ENCODE data around the gene EFNA5.

DNA sequence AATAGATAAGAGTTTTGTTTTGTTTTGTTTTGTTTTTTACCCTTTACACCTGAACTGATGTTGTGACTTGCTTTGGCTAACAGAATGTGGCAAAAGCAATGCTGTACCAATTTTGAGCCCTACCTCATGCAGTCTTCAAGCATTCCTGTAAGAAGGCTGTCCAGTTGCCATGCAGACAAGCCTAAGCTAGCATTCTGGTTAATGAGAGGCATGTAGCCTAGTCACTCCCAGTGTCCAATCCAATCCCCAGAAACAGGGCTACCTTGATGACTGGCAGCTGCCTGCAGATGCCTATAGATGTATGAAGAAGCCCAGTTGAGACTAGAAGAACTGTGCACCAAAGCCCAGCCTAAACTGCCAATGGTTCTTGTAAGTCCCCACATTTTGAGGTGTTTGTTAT lies 9.4 kb upstream of the EFNA5 start:
- TF ChIP-seq, protein P1, sequence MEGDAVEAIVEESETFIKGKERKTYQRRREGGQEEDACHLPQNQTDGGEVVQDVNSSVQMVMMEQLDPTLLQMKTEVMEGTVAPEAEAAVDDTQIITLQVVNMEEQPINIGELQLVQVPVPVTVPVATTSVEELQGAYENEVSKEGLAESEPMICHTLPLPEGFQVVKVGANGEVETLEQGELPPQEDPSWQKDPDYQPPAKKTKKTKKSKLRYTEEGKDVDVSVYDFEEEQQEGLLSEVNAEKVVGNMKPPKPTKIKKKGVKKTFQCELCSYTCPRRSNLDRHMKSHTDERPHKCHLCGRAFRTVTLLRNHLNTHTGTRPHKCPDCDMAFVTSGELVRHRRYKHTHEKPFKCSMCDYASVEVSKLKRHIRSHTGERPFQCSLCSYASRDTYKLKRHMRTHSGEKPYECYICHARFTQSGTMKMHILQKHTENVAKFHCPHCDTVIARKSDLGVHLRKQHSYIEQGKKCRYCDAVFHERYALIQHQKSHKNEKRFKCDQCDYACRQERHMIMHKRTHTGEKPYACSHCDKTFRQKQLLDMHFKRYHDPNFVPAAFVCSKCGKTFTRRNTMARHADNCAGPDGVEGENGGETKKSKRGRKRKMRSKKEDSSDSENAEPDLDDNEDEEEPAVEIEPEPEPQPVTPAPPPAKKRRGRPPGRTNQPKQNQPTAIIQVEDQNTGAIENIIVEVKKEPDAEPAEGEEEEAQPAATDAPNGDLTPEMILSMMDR (IDR thresholded peaks at IDR 0.05; ENCODE audit: low read length), result no peak
- no peak for TF ChIP-seq EZH2 (IDR thresholded peaks at IDR 0.05; ENCODE audit: borderline replicate concordance, low read length)

Measured in OCI-LY1 (cell line).